ENCODE data around the gene ZBTB20.

DNA sequence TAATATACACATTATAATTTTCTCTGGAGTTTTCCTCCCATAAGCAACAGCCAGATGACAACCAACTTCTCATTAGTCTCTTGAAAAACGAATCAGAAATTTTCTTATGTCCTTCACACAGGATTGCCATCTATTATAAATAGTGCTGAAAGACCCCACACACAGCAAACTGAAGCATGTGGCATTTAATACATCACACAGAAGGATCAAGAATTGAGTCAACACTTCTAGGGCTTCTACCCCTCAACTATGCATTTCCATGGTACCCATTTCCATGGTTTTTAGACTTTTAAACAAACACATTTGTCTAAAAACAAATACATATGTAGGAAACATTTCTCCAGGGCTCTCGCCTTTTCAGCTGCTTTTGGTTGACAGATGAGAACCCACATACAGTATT, 282.1 kb downstream of the ZBTB20 start:
- TF ChIP-seq, protein P1, sequence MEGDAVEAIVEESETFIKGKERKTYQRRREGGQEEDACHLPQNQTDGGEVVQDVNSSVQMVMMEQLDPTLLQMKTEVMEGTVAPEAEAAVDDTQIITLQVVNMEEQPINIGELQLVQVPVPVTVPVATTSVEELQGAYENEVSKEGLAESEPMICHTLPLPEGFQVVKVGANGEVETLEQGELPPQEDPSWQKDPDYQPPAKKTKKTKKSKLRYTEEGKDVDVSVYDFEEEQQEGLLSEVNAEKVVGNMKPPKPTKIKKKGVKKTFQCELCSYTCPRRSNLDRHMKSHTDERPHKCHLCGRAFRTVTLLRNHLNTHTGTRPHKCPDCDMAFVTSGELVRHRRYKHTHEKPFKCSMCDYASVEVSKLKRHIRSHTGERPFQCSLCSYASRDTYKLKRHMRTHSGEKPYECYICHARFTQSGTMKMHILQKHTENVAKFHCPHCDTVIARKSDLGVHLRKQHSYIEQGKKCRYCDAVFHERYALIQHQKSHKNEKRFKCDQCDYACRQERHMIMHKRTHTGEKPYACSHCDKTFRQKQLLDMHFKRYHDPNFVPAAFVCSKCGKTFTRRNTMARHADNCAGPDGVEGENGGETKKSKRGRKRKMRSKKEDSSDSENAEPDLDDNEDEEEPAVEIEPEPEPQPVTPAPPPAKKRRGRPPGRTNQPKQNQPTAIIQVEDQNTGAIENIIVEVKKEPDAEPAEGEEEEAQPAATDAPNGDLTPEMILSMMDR (IDR thresholded peaks at IDR 0.05), result no peak
- TF ChIP-seq POLR2A (IDR thresholded peaks at IDR 0.05), result no peak
